Tibial nerve (tissue), 4 donors: Measurements from ENCODE around the gene ZNF740. TPM values are rescaled to one million over a fixed set of nuclear protein-coding genes. Genes with fewer than 3 reads are reported as not detected.

ENCODE experiments used
- DNase-seq, 2 donors: peaks; one replicate each; pipeline ENCODE4 v3.0.0-alpha.2; 2019; ENCODE audit warnings: low spot score in 2 of 2
- H3K27ac ChIP-seq, 4 donors: fragments of 200-600 bp; sonication (generic) in 3 of 4; one replicate each; pipeline ENCODE4 v1.5.1; 2017 to 2019; ENCODE audit warnings: mild to moderate bottlenecking in 1 of 4
- H3K27me3 ChIP-seq, 2 donors: fragments of 200-600 bp; sonication (generic) in 1 of 2; one replicate each; pipeline versions ENCODE4 v1.5.1 to v1.6.0; 2017 to 2019
- H3K36me3 ChIP-seq, 3 donors: fragments of 200-600 bp; sonication (generic); one replicate each; pipeline ENCODE4 v1.5.1; 2018 to 2019
- H3K4me1 ChIP-seq, 4 donors: fragments of 200-600 bp; sonication (generic) in 3 of 4; one replicate each; pipeline ENCODE4 v1.5.1; 2017 to 2019
- H3K4me3 ChIP-seq, 4 donors: fragments of 200-600 bp; sonication (generic) in 3 of 4; one replicate each; pipeline ENCODE4 v1.5.1; 2017 to 2019; ENCODE audit warnings: mild to moderate bottlenecking in 1 of 4, moderate library complexity in 1 of 4
- H3K9me3 ChIP-seq, 4 donors: fragments of 200-600 bp; sonication (generic) in 3 of 4; one replicate each; pipeline ENCODE4 v1.5.1; 2017 to 2019
- EP300 ChIP-seq, 2 donors: sonication (generic); formaldehyde crosslinking; IDR thresholded peaks; one replicate each; pipeline ENCODE4 v1.6.1; 2017; ENCODE audit warnings: antibody characterized with exemption in 2 of 2, mild to moderate bottlenecking in 1 of 2
- POLR2A ChIP-seq, 2 donors: fragments of 450-650 bp; IDR thresholded peaks; one replicate each; pipeline ENCODE4 v1.6.1; 2017; ENCODE audit warnings: antibody characterized with exemption in 2 of 2, mild to moderate bottlenecking in 2 of 2, moderate library complexity in 2 of 2
- WGBS, 2 donors: methylation state at CpG; one replicate each; pipeline ENCODE4 v1.1.5; 2018; 5-methylcytosine and 5-hydroxymethylcytosine counted together
- total RNA-seq, 4 donors: library from RNA; depleted of rRNA; stranded (reverse); fragments of >200 nt; gene quantifications; one replicate each; pipeline ENCODE4 v1.1.0, GENCODE V29; 2016
- TF ChIP-seq, protein P1 (sequence below), 5 experiments: fragments of 200-600 bp in 3 of 5; fragments of 450-650 bp in 2 of 5; sonication (generic) in 3 of 5; IDR thresholded peaks; one replicate each; pipeline ENCODE4 v1.5.1; 2016 to 2019; ENCODE audit warnings: antibody characterized with exemption in 5 of 5, mild to moderate bottlenecking in 3 of 5, moderate library complexity in 2 of 5

The ZNF740 gene
- total RNA-seq, 4 donors from 2014 or later: 10.2 to 67.7 (median 22.7) TPM

DNA sequence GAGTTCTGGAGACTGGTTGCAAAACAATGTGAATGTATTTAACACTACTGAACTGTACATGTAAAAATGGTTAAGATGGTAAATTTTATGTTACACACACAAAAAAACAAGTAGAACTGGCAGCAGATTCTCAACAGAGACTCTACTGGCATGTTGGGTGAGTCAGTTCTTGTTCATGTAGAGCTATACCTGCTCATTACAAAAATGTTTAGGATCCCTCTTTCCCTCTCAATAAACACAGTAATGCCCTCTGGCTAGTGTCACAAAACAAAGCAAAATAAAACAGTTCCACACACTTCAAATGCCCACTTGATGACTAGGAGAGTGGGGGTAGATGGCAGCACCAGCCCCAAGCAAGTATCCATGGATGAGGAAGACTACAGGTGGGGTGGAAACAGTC lies 13.7 kb upstream of the ZNF740 start:
- Histone ChIP-seq H3K9me3 (no peaks in the 10 kb centered on the region), H3K4me3 (no peak overlapping the region), H3K36me3 (peaks cover 0 to 73% (median 0%) of the 10 kb centered on the region in 3 donors), H3K27me3 (no peaks in the 10 kb centered on the region), H3K27ac (no peak overlapping the region), H3K4me1 (peaks cover 0 to 5% (median 0%) of the 10 kb centered on the region in 4 donors)
- no peak for DNase-seq
- TF ChIP-seq EP300 (IDR thresholded peaks at IDR 0.05): no peak
- TF ChIP-seq, protein P1, sequence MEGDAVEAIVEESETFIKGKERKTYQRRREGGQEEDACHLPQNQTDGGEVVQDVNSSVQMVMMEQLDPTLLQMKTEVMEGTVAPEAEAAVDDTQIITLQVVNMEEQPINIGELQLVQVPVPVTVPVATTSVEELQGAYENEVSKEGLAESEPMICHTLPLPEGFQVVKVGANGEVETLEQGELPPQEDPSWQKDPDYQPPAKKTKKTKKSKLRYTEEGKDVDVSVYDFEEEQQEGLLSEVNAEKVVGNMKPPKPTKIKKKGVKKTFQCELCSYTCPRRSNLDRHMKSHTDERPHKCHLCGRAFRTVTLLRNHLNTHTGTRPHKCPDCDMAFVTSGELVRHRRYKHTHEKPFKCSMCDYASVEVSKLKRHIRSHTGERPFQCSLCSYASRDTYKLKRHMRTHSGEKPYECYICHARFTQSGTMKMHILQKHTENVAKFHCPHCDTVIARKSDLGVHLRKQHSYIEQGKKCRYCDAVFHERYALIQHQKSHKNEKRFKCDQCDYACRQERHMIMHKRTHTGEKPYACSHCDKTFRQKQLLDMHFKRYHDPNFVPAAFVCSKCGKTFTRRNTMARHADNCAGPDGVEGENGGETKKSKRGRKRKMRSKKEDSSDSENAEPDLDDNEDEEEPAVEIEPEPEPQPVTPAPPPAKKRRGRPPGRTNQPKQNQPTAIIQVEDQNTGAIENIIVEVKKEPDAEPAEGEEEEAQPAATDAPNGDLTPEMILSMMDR (IDR thresholded peaks at IDR 0.05): no peak
- TF ChIP-seq POLR2A (IDR thresholded peaks at IDR 0.05): no peak

DNA sequence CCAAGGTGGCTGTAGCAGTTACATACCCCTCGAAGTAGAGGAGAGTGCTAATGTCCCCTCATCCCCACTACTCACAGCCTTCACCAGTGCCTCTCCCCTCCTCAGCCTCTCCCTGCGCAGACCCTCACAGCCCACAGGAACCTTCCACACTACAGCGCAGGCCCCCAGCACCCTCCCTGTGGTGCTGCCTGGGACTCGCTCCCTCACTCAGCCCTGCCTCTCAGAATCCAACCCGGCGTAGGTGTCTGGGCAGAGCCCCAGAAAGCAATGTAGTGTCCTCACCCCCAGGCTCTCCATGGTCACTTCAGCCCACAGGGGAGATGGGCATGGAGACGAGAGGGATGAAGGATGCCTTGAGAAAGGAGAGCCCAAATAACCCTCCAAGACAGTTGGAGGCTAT lies 10.9 kb upstream of the ZNF740 start:
- Histone ChIP-seq H3K36me3 (peaks cover 0 to 83% (median 0%) of the 10 kb centered on the region in 3 donors), H3K9me3 (no peaks in the 10 kb centered on the region), H3K4me3 (no peak overlapping the region), H3K27me3 (no peaks in the 10 kb centered on the region), H3K27ac (no peak overlapping the region), H3K4me1 (peaks cover 0 to 18% (median 0%) of the 10 kb centered on the region in 4 donors)
- no peak for DNase-seq
- TF ChIP-seq, protein P1 (IDR thresholded peaks at IDR 0.05): no peak
- TF ChIP-seq POLR2A (IDR thresholded peaks at IDR 0.05) (no peak), EP300 (IDR thresholded peaks at IDR 0.05) (no peak)
- WGBS, 2 donors: 91 to 97% methylated on average over 7 of the region's 7 CpGs

DNA sequence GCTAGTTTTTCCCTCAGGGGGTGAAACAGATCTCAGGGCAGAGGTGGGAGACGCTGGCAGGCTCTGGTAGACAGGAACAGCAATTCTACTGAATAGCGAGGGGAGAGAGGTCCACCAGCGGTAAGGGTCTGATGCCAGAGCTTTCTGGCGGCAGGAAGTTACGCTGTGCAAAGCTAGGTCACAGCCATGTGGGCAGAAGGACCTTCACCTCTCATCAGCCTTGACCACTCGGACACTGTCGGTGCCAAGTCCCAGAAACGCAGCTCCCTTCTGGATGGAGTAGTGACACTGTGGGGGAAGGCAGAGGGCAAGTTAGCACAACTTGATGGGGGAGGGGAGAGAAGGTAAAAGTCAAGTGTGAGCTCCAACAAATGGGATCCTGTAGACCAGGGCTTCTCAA lies 10.3 kb upstream of the ZNF740 start:
- H3K4me1 ChIP-seq: peaks cover 0 to 18% (median 2%) of the 10 kb centered on the region in 4 donors
- no peak for TF ChIP-seq EP300 (IDR thresholded peaks at IDR 0.05)
- TF ChIP-seq, protein P1 (IDR thresholded peaks at IDR 0.05): no peak
- no peak for DNase-seq
- 84 to 89% methylated on average over 8 of the region's 8 CpGs for WGBS, 2 donors
- no peak overlapping the region for H3K4me3 ChIP-seq
- H3K36me3 ChIP-seq: peaks cover 0 to 82% (median 0%) of the 10 kb centered on the region in 3 donors
- no peaks in the 10 kb centered on the region for H3K9me3 ChIP-seq
- H3K27ac ChIP-seq: no peak overlapping the region
- no peaks in the 10 kb centered on the region for H3K27me3 ChIP-seq

DNA sequence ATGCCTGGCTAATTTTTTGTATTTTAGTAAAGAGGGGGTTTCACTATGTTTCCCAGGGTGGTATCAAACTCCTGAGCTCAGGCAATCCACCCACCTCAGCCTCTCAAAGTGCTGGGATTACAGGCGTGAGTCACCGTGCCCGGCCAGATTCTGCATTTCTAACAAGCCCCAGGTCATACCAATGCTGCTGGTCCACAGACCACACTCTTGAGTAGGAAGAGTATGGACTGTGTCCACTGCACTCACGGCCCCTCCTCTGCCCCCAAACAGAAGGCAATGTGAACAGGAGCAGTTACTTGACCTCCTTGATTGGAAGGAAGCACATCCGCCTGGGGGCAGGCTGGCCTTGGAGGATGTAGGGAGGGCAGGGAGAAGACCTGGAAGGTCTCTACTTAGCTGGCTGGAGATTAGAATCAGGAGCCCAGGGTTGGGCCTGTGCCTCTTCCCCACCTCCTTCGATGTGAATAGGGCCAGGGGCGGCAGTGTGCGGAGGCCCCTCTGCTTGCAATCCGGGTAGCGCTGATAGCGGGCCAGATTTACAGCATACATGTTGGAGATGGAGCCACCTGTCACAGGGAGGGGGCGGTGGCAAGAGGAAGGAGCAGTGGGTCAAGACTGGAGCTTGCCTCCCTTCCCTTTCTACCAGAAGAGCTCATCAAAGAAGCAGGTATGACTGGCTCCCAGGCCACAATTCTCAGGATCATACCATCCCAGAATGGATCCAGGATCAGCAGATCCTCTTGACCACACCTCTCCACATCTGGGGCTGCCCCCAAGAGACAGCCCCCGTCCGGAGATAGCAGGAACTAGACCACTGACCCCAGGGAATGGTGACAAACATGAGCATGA lies 9.4 kb upstream of the ZNF740 start:
- 81 to 83% methylated on average over 14 of the region's 14 CpGs for WGBS, 2 donors
- no peak overlapping the region for H3K27ac ChIP-seq

More for the DNA sequence above, 9.4 kb upstream of the ZNF740 start:
- no peak for DNase-seq
- Histone ChIP-seq H3K4me1 (peaks cover 0 to 18% (median 2%) of the 10 kb centered on the region in 4 donors), H3K27me3 (no peaks in the 10 kb centered on the region), H3K9me3 (no peaks in the 10 kb centered on the region), H3K36me3 (peaks cover 0 to 73% (median 0%) of the 10 kb centered on the region in 3 donors), H3K4me3 (no peak overlapping the region)
- TF ChIP-seq, protein P1 (IDR thresholded peaks at IDR 0.05): no peak
- TF ChIP-seq POLR2A (IDR thresholded peaks at IDR 0.05) (no peak), EP300 (IDR thresholded peaks at IDR 0.05) (no peak)
